NOMO-1 treated with DMSO at 0.1 percent for 48 hours (cell line): ENCODE measurements around the gene RBM20.
"Not testable (repeated sequence)": the region's sequence is repeated elsewhere in the genome, so short reads cannot be mapped to it uniquely, and the experiment has no call there.

Experiments used
- DNase-seq: peaks from one replicate; lab custom pipeline; 2025; ENCODE audit not compliant: unreplicated experiment; lab: John Stamatoyannopoulos, UW

The RBM20 gene

DNA sequence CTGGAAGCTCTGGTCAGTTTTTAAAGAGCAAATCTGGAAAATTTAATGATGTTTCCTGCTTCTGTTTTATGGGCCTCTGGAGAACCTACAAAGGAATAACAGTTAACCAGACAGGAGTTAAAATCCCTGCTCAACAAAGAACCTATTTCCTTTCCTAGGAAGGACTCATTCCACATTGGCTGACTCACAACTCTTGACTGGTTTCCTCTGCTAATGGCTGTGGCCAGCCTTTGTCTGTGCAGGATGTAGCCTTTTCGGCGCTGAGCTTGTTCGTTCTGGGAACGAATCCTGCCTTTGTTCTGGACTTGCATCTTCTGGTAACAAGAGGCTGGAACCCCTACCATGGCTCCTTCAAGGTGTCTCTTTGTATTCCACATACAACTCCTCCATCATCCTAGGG is 114.8 kb downstream of the RBM20 start:
- DNase-seq = no peak

DNA sequence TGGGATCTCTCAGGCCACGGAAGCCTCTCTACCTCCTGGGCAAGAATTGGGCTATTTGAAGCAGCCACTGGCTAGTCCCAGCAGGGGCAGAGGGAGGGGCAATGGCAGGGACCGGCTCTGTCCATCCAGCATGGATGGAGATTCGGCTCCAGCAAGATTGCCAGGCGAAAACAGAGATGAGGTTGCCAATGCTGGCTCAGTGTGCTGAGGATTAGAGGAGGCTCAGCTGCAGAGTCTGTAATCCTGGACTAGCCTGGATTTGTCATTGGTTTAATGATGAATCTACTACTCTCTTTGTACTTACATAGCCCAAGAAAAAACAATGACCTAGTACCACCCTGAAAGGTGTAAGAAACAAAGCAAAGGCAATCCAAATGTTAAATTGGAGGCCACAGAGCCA is 115.4 kb downstream of the RBM20 start:
- DNase-seq = no peak

DNA sequence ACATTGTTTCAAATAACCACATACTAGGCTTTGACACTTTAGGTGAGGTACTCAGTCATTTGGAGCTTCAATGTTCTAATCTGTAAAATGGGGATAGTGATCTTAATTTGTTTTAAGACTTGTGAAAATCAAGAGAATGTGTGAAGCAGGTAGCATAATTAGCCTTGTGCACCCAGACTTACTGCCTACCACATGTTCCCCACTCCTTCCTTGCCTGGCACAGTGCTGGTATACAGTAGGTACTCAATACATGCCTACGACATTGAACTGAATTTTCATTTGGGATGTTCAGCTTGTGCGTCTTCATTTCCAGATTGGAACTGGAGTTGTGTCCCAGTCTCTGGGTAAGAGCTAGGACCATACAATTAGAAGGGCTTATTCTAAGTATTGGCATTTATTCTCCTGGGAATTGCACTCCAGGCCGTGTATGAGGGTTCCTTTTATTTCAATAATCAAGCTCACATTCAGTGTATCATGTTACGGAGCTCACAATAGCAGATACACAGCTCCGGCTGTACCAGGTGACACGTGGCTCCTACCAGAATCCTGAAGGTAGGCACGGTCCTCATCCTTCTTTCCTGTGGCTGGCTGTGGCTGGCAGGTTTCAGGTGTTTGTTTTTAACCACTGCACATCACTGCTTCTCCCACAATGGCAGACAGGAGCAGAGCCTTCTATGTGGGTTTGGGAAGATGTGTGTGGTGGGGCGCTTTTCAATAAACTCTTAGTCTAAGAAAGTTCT is 118.1 kb downstream of the RBM20 start:
- DNase-seq = no peak

DNA sequence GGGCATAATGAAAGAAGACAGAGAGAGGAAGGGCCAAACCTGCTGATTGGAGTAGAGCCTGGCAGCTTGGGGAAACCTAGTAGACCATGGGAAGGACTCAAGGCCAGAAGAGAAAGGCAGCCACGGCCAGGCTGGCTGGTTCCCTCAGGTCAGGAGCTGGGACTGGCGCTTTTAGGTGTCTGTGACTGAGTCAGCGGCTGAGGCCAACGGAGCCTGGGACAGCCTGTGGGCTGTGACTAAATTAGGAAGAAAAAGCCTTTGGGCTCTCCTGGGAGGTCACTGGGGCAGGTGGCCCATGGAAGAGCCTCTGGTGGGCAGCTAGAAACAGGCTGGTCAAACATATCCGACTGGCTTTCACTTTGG is 118.7 kb downstream of the RBM20 start:
- DNase-seq = no peak

DNA sequence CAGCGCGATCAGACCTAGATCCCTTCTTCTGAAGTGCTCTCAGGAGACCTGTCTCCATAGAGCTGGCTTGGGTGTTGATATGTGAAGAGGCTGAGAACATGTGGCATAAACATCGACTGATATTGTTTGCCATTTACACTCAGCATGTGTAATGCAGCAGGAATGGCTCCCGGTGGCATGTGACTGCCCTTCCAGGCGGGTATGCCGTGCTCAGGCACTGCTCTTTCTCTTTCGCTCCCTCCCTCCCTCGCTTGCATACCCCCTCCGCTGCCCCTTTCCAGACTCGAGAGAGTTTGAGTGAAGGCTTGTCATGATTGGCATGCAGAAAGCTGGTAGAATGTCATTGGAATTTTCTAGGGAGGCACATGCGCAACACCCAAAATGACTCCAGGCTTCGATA is 120.2 kb downstream of the RBM20 start:
- DNase-seq = no peak

DNA sequence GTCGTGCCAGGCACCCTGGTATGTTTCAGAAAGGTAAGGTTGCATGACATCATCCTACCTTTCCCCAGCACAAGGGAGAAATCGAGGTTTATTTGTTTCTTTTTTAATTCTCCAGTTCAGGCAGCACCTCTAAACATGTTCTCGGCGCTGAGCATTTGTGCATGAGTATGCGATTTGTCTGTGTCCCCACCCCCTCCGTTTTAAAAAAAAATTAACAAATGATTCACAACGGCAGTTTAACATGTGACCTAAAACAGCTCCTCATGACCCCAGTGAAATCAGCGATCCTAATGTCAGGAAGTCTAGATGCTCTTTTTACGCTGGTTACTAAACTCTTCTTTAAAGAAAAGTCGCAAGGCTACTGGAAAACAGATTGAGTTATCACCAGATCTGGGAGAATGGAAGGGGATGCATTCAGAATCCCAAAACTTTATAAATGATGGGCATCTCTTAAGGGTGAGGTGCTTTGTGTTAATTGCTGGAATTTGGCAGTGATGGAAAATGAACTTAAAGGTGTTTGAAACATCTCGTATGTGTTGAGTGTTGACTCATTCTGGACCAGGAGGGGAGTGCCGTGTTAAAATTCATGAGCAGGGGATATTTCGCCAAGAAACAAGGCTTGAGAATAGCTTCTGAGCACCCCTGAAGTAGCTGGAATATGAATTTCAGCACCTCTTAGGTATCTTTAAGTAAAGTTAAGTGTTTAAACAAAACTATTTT is 120.8 kb downstream of the RBM20 start:
- DNase-seq = no peak

DNA sequence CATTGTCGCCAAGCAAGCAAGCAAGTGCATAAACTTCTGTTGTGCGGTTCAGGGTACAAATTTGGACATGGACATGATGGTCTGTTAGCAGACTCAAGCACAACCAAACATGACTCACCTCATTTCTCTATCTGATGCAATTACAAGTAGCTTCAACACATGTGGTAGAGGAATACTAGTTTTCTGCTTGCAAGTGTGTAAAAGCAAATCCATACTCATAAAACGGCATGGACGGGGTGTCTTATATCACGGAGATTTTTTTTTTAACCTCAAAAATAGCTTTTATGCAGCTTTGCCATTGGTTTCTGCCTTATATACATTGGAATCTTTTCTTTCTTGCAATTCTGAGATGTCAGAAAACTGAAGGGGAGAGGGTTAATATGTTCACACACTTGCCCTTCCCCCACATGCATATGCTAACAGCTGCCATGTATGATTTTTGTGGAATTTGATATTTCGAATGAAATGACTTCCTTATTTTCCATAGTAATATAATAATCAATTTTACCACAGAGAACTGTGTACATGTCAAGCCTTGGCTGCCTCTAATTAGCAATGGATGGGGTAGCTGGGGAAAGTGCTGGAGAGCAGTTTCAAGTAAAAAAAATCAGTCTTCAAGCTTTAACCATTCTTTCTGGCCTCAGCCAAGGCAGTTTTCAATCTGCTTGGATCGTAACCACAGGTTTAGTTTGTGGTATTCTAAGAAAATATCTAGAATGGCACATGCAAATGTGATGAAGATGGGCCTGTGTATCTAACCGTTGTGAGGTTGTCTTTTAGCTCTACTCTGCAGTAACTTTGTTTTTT is 121.6 kb downstream of the RBM20 start:
- no peak for DNase-seq

DNA sequence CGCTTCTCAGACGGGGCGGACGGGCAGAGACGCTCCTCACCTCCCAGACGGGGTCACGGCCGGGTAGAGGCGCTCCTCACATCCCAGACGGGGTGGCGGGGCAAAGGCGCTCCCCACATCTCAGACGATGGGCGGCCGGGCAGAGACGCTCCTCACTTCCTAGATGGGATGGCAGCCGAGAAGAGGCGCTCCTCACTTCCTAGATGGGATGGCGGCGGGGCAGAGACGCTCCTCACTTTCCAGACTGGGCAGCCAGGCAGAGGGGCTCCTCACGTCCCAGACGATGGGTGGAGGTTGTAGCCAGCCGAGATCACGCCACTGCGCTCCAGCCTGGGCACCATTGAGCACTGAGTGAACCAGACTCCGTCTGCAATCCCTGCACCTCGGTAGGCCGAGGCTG is 123.5 kb downstream of the RBM20 start:
- not testable (repeated sequence) for DNase-seq

DNA sequence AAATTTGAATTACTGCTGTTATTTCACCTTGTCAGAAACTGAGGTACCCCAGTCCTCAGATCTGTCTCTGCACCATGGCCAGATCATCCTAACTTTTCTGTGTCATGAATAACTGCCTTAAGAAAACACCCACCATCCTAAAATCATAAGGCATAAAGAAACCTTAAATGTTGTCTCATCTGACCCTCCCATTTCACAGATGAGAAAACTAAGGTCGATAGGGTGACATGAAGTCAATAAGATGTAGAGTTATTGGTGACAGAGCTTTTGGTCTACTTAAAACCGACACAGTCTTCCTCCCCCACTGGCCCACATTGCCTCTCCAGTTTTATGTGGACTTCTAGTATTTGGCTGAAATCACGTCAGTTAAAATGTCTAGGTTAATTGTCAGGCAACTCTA is 126.1 kb downstream of the RBM20 start:
- no peak for DNase-seq

DNA sequence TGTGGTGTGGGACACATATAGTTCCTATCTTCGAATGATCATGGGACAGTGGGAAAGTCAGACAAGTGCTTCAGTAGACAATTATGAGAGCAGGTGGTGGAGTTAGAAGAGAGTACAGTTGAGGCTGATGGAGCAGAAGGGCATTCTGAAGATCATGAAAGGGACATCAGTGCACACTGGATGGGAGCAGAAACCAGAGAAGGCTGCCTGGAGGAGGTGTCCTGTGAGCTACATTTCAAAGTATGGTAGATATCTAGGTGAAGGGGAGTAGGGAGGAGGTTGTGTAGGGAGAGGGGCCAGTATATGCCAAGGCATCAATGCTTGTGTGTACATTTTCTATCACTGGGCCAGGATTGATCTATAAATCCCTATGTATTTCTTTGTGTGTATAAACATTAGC is 127.3 kb downstream of the RBM20 start:
- DNase-seq = no peak

DNA sequence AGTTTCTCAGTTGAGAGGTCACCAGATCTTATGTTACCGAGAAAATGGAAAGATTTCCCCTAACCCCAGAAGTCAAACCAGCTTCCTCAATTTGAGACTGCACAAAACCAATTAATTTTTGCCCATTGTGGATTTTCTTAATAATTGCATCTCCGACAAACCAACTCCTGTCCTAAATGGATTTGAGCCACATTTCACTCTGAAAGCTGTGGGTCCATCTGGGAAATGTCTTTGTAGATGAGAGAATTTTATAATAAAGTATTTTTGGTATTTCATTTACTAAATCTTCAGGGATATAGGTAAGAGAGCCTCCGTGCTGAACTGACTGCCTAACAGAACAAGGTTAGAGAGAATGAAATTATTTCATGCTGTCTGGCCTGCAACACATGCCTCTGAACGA is 127.9 kb downstream of the RBM20 start:
- DNase-seq = no peak

DNA sequence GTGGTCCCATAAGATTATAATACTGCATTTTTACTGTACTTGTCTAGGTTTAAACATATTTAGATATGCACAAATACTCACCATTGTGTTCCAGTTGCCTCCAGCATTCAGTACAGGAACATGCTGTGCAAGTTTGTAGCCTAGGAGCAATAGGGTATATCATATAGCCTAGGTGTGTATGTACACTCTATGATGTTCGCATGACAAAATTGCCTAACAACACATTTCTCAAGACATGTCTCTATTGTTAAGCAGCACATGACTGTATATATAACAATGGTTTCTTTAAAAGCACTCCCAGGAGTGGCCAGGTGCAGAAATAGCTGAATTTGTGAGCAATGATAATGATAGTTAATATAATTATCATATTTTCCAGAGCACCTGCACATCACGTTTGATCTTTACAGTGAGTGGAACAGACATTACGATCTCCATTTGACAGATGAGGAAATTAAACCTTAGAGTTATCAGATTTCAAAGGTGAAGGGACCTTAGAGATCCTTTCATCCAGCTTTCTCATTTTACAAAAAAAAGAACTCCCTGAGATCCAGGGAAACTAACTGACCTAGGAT is 128.4 kb downstream of the RBM20 start:
- DNase-seq = no peak

DNA sequence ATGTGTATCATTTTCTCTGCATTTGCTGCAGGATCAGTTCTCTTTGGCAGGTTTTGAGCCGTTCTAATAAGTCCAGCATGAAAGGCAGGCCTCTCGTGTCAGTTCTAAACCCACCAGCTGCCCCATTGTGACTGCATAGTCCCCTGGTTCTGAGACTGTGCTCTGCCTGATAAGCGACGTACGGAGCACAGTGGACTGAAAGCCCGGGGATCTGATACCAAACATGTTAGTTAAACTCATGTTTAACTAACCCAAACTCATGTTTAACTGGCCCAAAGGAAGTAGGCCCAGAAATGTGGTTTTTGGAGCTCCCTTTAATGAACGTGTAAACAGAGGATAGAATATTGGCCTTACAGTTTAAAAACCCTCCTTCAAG is 129.5 kb downstream of the RBM20 start:
- DNase-seq = no peak

DNA sequence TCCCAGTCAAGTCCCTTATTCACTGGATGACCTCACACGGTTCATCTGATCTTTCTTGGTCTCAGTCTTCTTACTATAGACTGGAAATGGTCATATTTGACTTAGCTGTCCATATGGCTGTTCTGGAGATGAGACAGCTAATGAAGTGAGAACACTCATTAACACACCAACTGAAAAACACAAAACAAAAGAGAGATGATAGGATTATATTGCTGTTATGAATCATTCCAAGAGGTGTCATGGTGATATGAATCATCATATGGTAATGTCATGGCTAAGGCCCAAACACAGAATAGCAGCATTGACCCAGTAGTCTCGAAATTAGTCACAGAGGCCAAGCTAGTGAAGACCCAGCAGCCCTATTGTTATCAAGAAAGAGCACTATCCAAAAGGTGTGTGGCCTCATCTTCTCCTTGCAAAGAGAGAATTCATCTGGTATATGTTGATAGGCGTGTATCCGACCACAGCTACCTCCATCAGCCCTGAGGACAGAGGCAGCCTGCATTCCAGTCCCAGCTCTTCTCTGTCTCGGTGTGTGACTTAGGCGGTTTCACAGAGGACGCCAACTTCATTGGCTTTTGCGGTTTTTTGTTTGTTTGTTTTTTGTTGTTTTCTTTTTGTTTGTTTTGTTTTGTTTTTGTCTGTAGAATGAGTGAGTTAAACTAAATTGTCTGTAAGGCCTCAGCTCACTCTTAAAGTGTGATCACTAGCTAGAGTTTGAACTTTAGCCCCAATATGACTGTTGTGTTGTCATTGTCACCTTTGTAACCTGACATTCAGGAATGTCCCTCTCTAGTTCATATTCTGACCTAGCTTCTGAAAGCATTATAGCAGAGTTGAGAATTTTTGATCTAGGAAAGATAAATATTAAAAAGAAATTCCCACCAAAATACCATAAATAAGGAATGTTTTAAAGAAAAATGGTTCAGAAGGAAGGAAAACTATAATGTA is 130.2 kb downstream of the RBM20 start:
- no peak for DNase-seq

DNA sequence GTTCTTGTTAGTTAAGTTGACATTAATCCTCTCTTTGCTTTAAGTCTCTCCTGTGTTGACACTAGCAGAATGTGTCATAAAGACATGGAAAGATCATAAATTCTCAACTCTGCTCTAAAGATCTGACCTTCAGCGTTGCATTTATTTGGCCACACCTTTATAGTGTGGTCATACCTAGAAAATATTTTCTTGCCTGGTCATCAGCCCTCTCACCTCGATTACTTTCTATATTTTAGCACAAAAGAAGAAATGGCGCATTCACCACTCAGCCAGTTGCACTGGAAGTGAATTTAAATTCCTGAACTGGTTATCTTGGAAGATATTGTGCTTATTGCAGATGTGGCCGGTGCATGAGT is 130.9 kb downstream of the RBM20 start:
- no peak for DNase-seq

DNA sequence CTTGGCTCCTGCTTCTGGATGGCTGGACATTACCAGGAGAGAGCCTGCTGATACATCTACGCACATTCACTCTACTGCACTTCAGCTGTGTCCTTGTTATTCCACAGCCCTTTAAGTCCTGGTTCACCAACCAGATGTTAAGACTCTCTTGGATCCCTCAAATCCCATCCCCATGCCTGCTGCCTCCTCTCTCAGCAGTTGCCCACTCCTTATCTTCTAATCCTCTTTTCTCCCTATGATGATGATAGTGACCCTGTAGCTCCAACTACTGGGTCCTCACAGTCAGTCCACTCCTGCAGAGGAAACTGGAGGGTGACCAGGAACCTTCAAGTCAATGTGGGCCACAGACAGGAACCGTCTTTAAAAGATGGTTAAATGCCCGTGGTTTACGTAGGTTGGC is 131.3 kb downstream of the RBM20 start:
- no peak for DNase-seq

DNA sequence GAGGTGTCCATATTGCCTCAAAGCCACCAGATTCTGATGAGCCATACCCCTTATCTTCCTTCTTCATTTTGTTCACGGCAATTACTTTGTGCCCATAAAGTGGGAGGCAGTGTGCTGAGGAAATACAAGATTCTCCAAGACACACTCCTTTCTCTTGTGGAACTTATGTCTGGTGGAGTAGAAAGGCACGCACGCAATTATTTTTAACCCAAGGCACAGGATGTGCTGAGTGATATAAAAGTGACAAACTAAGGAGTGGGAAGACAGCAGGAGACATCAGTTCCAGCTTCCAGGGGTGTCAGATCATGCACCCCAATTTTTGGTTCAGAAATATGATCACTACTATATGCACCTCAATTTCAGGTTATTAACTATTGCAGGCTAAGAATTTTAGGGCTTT is 132.9 kb downstream of the RBM20 start:
- no peak for DNase-seq

DNA sequence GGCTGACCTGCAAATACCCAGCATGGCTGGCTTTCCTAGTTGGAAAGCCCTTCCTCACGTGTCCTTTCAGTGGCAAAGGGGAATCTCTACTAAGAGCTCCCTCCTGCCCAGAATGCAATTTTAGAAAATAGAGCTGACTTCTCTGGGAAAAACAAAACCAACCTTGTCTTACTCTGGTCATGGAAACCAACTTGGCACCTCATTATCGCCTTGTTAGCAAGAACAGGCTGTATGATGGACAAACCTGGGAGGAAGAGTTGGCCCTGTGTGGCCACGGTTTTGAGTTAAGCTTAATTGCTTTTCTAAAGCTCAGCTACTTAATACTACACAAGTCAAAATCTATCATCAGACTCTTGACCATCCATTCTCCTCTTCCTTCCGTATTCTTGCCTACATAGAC is 133.5 kb downstream of the RBM20 start:
- no peak for DNase-seq

DNA sequence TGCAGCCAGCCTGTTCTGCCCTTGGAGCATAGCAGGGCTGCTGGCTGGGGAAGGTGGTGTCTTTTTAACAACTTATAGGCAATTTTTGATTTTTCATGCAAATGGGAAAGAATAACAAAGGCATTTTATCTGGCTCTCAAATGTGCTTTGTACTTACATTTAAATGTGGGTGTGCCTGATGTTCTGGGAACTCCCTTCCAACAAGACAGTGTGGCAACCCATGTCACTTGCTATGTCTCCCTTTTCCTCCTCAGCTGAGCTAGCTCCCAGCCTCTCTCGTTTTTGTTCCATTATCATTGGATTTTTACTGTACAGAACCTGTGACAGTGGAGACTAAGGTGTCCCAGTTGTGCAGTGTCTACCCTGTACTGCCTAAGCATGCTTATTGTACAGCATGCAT is 134.1 kb downstream of the RBM20 start:
- DNase-seq = no peak

DNA sequence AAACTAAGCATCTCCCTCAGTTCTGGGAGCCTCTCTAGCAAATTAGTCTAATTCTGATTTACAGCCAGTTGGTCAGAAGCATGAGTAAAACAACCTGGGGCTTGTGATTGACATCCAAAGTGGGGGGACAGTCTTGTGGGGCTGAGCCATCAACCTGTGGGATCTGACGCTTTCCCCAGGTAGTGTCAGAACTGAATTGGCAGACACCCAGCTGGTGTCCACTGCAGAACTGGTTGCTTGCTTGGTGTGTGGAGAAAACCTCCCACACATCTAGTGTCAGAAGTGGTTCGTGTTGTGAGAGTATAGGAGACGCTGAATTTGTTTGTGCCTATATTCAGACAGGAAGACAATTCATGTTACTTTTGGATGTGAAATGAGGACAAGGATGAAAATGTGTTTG is 135.4 kb downstream of the RBM20 start:
- DNase-seq = no peak

DNA sequence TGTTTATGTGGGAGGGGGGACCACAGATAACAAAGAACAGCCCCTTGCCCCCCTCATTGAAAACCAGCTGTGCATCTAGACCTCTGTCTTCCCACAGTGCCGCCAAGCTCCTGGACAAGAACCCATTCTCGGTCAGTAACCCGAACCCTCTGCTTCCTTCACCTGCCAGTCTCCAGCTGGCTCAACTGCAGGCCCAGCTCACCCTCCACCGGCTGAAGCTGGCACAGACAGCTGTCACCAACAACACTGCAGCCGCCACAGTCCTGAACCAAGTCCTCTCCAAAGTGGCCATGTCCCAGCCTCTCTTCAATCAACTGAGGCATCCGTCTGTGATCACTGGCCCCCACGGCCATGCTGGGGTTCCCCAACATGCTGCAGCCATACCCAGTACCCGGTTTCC is 136.6 kb downstream of the RBM20 start:
- DNase-seq = no peak
